Ovary (tissue), 9 donors: ENCODE data around the gene MUC2. TPM values are rescaled to one million over a fixed set of nuclear protein-coding genes. Genes with fewer than 3 reads are reported as not detected.

Source experiments
- DNase-seq, 5 donors: peaks; one replicate each; pipeline ENCODE4 v3.0.0-alpha.2; 2019 to 2020
- H3K27ac ChIP-seq, 2 donors: fragments of 200-600 bp; one replicate each; pipeline versions ENCODE4 v1.5.1 to v1.8.0; 2019 to 2022
- H3K27me3 ChIP-seq: fragments of 200-600 bp; one replicate; pipeline ENCODE4 v1.8.0; 2022
- H3K36me3 ChIP-seq: fragments of 200-600 bp; sonication (generic); one replicate; pipeline ENCODE4 v1.5.1; 2019
- H3K4me1 ChIP-seq: one replicate; pipeline ENCODE4 v1.8.1; 2013; ENCODE audit warnings: mild to moderate bottlenecking, moderate library complexity; ENCODE audit not compliant: insufficient read depth
- H3K4me3 ChIP-seq: fragments of 200-600 bp; sonication (generic); one replicate; pipeline ENCODE4 v1.5.1; 2017
- H3K9me3 ChIP-seq, 2 donors: fragments of 200-600 bp in 1 of 2; sonication (generic) in 1 of 2; one replicate each; pipeline versions ENCODE4 v1.5.1 to v1.8.1; 2013 to 2019; ENCODE audit warnings: mild to moderate bottlenecking in 1 of 2, moderate library complexity in 1 of 2
- EP300 ChIP-seq: sonication (generic); formaldehyde crosslinking; IDR thresholded peaks from one replicate; pipeline ENCODE4 v1.6.1; 2017; ENCODE audit warnings: antibody characterized with exemption
- POLR2A ChIP-seq: fragments of 450-650 bp; IDR thresholded peaks from one replicate; pipeline ENCODE4 v1.6.1; 2017; ENCODE audit warnings: antibody characterized with exemption, mild to moderate bottlenecking, moderate library complexity
- whole genome bisulfite sequencing, 3 donors: extraction: QIAGEN DNeasy Blood & Tissue Kit in 1 of 3; methylation state at CpG; one replicate each; pipeline versions ENCODE4 v1.1.5 to v1.1.7; 2013 to 2017; 5-methylcytosine and 5-hydroxymethylcytosine counted together
- intact Hi-C, 4 donors: fragments of 100-400 bp; cut with DNase I; formaldehyde crosslinking; loops; one replicate each; pipeline versions ENCODE4 v1.11.0 to v1.15.1; 2022 to 2023
- polyA plus RNA-seq, 2 donors: library from polyadenylated mRNA; stranded (reverse); fragments of 200-250 nt in 1 of 2; fragments of 350-450 nt in 1 of 2; fragmentation: Illumina TruSeq in 1 of 2; extraction: RNeasy Lipid Tissue Mini Kit (QIAGEN cat#74804) in 1 of 2; gene quantifications; one replicate each; pipeline ENCODE4 v1.2.3, GENCODE V29; 2013 to 2014
- total RNA-seq, 7 donors: library from RNA; depleted of rRNA in 2 of 7; stranded (reverse); fragments of >200 nt in 2 of 7; fragmentation: NEBNext Ultra II Directional in 3 of 7; extraction: Animal tissue kit (Norgen Biotek cat#: 25700) in 3 of 7; gene quantifications; one replicate each; pipeline versions ENCODE4 v1.1.0 to v1.2.4, GENCODE V29; 2016 to 2023
- TF ChIP-seq, protein P1 (sequence below), 3 donors: fragments of 450-650 bp in 2 of 3; fragments of 200-600 bp in 1 of 3; IDR thresholded peaks; one replicate each; pipeline versions ENCODE4 v1.5.1 to v1.8.0; 2016 to 2022; ENCODE audit warnings: antibody characterized with exemption in 3 of 3, mild to moderate bottlenecking in 1 of 3
- donor health status: DM: no; HTN: no; CAD: no; lungs with moderate emphysema.
- donor health status: DM: no; HTN: no; CAD: no.
- donor health status: Bipolar disorder and iron deficiency.
- donor health status: DM: yes; HTN: yes; CAD: no.
- donor health status: DM: no; HTN: no; CAD: no.
- donor health status: DM: yes; HTN: yes; CAD: no.

Gene MUC2
- total and polyA plus RNA-seq, 9 donors, result 0.02 to 3.3 (median 0.10) TPM; not detected in 4

DNA sequence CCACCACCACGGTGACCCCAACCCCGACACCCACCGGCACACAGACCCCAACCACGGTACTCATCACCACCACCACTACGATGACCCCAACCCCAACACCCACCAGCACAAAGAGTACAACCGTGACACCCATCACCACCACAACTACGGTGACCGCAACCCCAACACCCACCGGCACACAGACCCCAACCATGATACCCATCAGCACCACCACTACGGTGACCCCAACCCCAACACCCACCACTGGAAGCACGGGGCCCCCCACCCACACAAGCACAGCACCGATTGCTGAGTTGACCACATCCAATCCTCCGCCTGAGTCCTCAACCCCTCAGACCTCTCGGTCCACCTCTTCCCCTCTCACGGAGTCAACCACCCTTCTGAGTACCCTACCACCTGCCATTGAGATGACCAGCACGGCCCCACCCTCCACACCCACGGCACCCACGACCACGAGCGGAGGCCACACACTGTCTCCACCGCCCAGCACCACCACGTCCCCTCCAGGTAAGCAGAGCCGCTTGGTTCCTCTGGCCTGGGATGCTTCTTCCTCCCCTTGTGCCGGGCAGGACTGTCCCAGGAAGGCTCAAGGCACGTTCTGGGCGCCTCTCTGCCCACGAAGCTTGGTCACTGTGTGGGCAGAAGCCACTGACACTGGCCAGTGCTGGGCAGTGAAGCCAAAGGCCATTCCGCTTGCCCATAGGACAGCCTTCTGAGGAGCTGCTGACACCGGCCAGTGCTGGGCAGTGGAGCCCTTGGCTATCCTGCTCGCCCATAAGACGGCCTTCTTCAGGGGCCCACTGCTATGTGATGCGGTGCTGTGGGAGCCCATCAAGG is 25.1 kb downstream of the MUC2 start:
- H3K4me1 ChIP-seq, result no peaks in the 10 kb centered on the region
- no peaks in the 10 kb centered on the region for H3K9me3 ChIP-seq
- no peak for DNase-seq
- no peak overlapping the region for H3K27ac ChIP-seq
- TF ChIP-seq EP300 (no peak), POLR2A (no peak)
- TF ChIP-seq, protein P1, sequence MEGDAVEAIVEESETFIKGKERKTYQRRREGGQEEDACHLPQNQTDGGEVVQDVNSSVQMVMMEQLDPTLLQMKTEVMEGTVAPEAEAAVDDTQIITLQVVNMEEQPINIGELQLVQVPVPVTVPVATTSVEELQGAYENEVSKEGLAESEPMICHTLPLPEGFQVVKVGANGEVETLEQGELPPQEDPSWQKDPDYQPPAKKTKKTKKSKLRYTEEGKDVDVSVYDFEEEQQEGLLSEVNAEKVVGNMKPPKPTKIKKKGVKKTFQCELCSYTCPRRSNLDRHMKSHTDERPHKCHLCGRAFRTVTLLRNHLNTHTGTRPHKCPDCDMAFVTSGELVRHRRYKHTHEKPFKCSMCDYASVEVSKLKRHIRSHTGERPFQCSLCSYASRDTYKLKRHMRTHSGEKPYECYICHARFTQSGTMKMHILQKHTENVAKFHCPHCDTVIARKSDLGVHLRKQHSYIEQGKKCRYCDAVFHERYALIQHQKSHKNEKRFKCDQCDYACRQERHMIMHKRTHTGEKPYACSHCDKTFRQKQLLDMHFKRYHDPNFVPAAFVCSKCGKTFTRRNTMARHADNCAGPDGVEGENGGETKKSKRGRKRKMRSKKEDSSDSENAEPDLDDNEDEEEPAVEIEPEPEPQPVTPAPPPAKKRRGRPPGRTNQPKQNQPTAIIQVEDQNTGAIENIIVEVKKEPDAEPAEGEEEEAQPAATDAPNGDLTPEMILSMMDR (IDR thresholded peaks at IDR 0.05), result no peak
- intact Hi-C loops, result no loop called here
- H3K4me3 ChIP-seq, result no peak overlapping the region
- no peaks in the 10 kb centered on the region for H3K27me3 ChIP-seq
- H3K36me3 ChIP-seq, result no peaks in the 10 kb centered on the region
- 90 to 94% (median 92%) methylated on average over 31 to 32 of the region's 32 CpGs for WGBS, 3 donors

- no peaks in the 10 kb centered on the region for H3K9me3 ChIP-seq
- no peaks in the 10 kb centered on the region for H3K36me3 ChIP-seq
- no peaks in the 10 kb centered on the region for H3K27me3 ChIP-seq
- no peak overlapping the region for H3K27ac ChIP-seq
- 87 to 92% (median 88%) methylated on average over 23 to 33 of the region's 33 CpGs for WGBS, 3 donors
- no peak for DNase-seq
- no peak overlapping the region for H3K4me3 ChIP-seq
- H3K4me1 ChIP-seq, result no peaks in the 10 kb centered on the region
- intact Hi-C loops, result no loop called here
- no peak for TF ChIP-seq POLR2A
- TF ChIP-seq EP300, result no peak
- TF ChIP-seq, protein P1 (IDR thresholded peaks at IDR 0.05), result no peak
Observed at GRCh38 chr11:1100417-1101245, 26.0 kb downstream of the MUC2 start.

DNA sequence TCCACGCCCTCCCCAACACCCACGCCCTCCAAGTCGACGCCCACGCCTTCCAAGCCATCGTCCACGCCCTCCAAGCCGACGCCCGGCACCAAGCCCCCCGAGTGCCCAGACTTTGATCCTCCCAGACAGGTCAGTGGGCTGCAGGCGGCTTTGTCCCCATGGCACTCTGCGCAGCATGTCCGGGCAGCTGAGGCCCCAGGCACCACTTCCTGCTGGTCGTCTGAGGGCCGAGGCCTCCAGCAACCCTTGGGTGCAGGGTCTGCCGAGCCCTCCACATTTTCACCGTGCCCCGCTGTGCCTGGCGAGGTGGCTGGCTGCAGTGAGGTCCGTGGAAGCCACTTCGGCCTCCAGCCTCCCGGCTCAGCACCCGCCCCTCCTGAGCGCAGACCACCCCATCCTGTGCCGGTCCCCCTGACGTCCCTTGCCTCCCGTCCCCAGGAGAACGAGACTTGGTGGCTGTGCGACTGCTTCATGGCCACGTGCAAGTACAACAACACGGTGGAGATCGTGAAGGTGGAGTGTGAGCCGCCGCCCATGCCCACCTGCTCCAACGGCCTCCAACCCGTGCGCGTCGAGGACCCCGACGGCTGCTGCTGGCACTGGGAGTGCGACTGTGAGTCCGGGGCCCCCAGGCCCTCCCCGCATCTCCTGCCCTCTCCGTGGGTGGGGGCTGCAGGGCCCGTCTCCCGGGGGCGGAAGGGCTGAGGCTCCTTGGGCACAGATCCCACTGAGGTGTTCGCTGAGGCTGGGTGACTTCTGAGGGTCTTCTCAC is 26.8 kb downstream of the MUC2 start:
- Histone ChIP-seq H3K4me3 (no peak overlapping the region), H3K36me3 (no peaks in the 10 kb centered on the region), H3K27ac (no peak overlapping the region), H3K27me3 (no peaks in the 10 kb centered on the region), H3K4me1 (no peaks in the 10 kb centered on the region), H3K9me3 (no peaks in the 10 kb centered on the region)
- intact Hi-C loops, result no loop called here
- WGBS, 3 donors, result 82 to 88% (median 88%) methylated on average over 45 to 50 of the region's 50 CpGs
- TF ChIP-seq, protein P1 (IDR thresholded peaks at IDR 0.05), result no peak
- TF ChIP-seq POLR2A, result no peak
- TF ChIP-seq EP300, result no peak
- no peak for DNase-seq
